Uterus (tissue), 2 donors: Measurements from ENCODE around the gene PCYT1B.
"Not testable (repeated sequence)": the region's sequence is repeated elsewhere in the genome, so short reads cannot be mapped to it uniquely, and the experiment has no call there.

Source experiments
- CTCF ChIP-seq, 4 experiments: fragments of 200-600 bp in 2 of 4; fragments of 450-650 bp in 2 of 4; sonication (generic) in 2 of 4; IDR thresholded peaks; one replicate each; pipeline ENCODE4 v1.5.1; 2016 to 2019; ENCODE audit warnings: antibody characterized with exemption in 4 of 4, mild to moderate bottlenecking in 2 of 4, moderate library complexity in 1 of 4
- POLR2A ChIP-seq, 2 donors: fragments of 450-650 bp; IDR thresholded peaks; one replicate each; pipeline ENCODE4 v1.6.1; 2016; ENCODE audit warnings: antibody characterized with exemption in 2 of 2, mild to moderate bottlenecking in 1 of 2, moderate library complexity in 1 of 2

- not testable (repeated sequence) for TF ChIP-seq CTCF, POLR2A (IDR thresholded peaks at IDR 0.05)
Observed at GRCh38 chrX:24655679-24656078, 8.5 kb upstream of the PCYT1B start.
